C4-2B (cell line): Measurements from ENCODE around the gene TMEM201.

Experiments
- ZFX ChIP-seq: fragments of 450-650 bp; IDR thresholded peaks from 2 replicates; pipeline ENCODE4 v1.6.1; 2017
- TF ChIP-seq, protein P1 (sequence below): fragments of 450-650 bp; conservative IDR thresholded peaks from 2 replicates; pipeline ENCODE4 v1.5.1; 2017; ENCODE audit warnings: mild to moderate bottlenecking

- TF ChIP-seq, protein P1, sequence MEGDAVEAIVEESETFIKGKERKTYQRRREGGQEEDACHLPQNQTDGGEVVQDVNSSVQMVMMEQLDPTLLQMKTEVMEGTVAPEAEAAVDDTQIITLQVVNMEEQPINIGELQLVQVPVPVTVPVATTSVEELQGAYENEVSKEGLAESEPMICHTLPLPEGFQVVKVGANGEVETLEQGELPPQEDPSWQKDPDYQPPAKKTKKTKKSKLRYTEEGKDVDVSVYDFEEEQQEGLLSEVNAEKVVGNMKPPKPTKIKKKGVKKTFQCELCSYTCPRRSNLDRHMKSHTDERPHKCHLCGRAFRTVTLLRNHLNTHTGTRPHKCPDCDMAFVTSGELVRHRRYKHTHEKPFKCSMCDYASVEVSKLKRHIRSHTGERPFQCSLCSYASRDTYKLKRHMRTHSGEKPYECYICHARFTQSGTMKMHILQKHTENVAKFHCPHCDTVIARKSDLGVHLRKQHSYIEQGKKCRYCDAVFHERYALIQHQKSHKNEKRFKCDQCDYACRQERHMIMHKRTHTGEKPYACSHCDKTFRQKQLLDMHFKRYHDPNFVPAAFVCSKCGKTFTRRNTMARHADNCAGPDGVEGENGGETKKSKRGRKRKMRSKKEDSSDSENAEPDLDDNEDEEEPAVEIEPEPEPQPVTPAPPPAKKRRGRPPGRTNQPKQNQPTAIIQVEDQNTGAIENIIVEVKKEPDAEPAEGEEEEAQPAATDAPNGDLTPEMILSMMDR, result no peak
- no peak for TF ChIP-seq ZFX
These were observed 37.5 kb downstream of the TMEM201 start for GRCh38 chr1:9626201-9626608.
